GM18873 (cell line): ENCODE measurements around the gene COL1A2.
A peak's percentile ranks its signal among the peaks of the same experiment; 100 is the strongest.

ENCODE experiments used
- ATAC-seq: cut with Tn5 transposase; IDR thresholded peaks from one replicate; pipeline ENCODE4 v1.9.1; 2021; ENCODE audit warnings: mild to moderate bottlenecking, moderate library complexity, moderate number of reproducible peaks; ENCODE audit not compliant: unreplicated experiment, low FRiP score

The COL1A2 gene

DNA sequence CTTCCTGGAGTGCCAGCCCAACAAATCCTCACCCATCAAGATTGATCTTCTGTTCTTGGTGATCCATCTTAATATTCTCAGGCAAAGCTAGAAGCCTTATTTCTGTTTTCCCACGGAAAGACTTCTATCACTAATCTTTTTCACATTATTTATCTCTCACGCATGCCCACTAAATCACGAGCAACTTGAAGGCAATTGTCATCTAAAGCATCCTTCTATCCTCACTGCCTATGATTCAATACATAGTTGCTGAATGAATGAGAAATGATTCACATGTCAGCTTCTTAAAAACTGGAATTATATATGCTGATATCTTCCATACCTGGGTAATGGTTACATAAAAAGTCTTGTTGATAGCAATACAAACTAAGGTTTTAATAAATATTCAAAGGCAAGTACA is 12.6 kb upstream of the COL1A2 start:
- ATAC-seq, result no peak

DNA sequence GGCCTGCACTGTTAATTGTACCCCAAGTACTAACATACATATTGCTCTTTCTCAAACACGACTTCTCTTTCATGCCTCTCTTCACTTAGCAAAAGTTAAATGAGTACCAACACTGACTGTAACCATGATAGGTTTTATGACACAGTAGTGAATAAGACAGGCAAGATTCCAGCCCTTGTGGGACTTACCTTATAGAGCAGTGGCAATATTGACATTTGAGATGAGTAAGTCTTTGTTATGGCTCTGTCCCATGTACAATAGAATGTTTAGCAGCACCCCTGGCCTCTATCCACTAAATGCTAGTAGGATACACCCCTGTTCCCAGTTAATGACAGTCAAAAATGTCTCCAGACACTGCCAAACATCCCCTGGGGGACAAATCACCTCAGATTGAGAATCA is 11.9 kb upstream of the COL1A2 start:
- ATAC-seq, result no peak

DNA sequence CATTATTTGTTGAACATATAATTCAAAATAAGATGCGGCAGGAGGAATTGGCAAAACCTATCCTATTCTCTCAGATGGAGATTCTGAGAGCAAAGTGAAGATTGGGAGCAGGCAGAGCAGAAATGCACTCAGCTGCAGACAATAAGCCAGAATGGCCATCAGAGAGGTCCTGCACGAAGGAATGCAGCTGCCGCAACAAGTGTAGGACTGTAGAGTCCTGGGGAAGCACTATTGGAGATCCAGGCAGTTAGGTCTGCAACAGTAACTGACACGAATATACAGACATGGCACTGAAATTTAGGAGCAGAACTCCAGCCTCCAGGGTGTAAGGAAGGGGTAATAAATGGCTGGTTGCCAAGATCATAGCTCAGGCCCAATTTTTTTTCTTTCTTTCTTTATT is 10.4 kb upstream of the COL1A2 start:
- ATAC-seq, result no peak

GRCh38 chr7:94386416-94386815 is 8.3 kb upstream of the COL1A2 start:
- no peak for ATAC-seq

- no peak for ATAC-seq
Observed at GRCh38 chr7:94388540-94388939, 6.2 kb upstream of the COL1A2 start.

GRCh38 chr7:94389381-94389780 is 5.3 kb upstream of the COL1A2 start:
- ATAC-seq, result no peak

GRCh38 chr7:94391726-94392392 is 2.8 kb upstream of the COL1A2 start:
- ATAC-seq, result no peak

DNA sequence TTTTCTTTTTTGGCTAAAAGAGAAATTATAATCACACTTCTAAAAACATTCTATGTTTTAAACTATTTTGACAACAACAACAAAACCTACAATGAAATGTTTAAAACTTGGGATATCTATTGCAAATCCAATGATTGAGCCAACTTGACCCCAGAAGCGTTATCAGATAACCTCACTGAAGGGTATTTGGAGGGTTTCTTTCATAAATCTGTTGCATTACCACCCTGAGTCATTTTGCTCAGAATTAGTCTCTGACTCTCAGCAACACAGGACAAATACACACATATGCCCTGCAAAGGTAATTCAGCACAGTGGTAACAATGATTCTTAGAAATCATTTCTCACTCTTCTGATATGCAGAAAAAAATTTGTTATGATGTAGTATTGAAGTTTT is 2.3 kb upstream of the COL1A2 start:
- ATAC-seq, result no peak

- no peak for ATAC-seq
Observed at GRCh38 chr7:94393246-94394108, 1.2 kb upstream of the COL1A2 start.

DNA sequence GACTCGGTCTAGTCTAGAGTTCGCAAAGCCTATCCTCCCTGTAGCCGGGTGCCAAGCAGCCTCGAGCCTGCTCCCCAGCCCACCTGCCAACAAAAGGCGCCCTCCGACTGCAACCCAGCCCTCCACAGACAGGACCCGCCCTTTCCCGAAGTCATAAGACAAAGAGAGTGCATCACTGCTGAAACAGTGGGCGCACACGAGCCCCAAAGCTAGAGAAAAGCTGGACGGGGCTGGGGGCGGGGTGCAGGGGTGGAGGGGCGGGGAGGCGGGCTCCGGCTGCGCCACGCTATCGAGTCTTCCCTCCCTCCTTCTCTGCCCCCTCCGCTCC is 622 bp upstream of the COL1A2 start:
- ATAC-seq, result no peak

DNA sequence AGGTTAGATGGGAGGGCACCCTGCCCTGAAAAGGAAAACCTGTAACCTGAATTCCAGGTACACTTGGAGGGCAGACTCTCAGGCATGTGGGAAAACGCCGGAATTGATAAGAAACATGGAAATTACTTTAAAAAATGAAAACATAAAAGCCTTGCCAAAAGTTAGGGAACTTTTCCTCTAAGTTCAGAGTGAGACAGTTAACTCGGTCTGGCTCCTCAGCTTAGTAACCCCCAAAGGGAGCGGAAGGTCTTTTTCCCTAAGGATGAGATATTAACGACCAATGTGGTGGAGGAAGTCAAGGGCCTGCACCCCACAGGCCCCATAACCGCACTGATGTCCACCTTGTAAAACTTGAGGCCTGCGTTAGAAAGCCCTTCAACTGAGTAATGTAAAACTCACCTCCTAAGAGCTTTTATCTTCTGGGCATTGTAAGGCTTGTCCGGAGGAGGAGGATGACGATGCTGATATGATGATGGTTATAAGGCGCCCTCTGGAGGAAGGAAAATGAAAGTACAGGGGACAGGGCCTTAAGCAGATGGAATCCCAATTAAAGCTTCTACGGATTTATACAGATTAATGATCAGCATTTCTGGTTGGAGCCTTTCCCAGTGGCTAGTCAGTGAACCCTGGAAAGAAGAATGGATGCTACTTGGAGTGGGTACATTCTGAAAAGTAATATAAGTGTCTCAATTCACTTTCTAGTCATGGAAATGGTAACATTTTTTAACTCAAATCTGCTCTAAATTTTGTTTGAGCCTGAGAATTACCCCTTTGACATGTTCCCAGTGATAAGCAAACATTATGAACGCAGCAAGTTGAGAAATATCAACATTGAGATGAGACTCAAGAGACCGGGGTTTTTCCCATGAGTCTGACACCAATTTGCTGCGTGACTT is 694 bp downstream of the COL1A2 start:
- peak; percentile 93 for ATAC-seq

GRCh38 chr7:94396037-94396431 is 1.3 kb downstream of the COL1A2 start:
- ATAC-seq, result no peak

DNA sequence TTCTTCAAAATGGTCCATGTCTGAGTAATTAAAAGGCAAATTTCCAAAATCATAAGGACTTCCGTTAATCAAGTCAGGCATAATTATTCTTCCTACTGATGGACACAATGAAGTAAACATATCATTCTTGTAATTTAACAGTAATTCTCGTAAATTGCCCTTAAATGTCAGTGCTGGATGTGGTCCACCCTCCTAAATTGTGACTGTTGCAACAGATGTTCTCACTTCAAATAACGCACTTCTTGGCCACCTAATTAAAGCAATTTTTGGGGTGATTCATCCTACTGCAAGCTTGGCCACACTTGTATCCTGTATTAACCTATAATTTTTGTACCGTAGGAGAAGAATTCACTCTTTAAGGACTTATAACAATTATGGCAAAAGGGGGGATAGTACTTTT is 1.9 kb downstream of the COL1A2 start:
- ATAC-seq, result no peak

GRCh38 chr7:94397722-94398121 is 3.0 kb downstream of the COL1A2 start:
- ATAC-seq, result no peak

- ATAC-seq, result no peak
Observed at GRCh38 chr7:94398841-94399240, 4.1 kb downstream of the COL1A2 start.

DNA sequence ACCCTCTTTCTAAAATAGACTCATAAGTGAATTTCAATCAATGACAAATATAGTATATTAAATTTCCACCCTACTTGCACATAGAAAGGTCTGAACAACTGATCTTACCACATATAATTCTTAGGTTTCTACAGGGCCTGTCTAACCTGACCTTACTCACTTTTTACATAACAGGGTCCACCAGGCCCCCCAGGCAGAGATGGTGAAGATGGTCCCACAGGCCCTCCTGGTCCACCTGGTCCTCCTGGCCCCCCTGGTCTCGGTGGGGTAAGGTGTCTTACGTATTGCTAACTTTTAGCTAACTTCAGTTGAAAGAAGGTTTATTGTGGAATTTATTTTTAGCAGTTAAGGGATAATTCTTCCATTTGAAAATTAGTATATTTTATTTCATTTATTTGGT is 5.3 kb downstream of the COL1A2 start:
- ATAC-seq, result no peak

GRCh38 chr7:94400643-94401427 is 6.1 kb downstream of the COL1A2 start:
- ATAC-seq, result no peak

DNA sequence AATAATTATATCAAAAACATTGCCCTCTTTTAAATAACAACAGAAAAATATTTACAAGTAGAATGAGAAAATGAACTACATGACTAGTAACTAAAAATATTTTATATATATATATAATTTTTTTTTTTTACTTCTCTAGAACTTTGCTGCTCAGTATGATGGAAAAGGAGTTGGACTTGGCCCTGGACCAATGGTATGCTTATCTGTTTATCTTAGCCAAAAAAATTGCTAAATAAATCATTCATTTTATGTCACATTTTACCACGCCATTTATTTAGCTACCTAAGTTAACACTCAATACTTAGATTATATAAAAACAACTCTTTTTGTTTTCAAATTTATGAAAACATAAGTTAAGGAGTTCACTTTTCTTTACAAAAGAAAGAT is 6.7 kb downstream of the COL1A2 start:
- no peak for ATAC-seq

DNA sequence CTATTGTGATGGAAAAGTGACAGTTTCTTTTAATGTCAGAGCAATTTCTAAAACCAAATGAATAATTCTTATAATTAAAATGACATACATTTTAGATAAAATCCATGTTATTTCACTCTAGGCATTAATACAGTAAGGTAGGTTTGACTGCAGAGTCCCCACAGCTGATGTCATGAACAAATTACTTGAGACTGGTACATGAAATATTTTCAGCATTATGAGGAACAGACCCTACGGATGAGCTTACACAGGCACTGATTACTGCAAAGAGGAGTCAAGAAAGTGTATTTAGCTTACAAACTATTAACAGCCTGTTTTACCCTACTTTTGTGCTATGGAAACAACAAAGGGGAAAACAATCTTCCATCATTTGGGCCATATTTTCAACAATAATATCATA is 8.9 kb downstream of the COL1A2 start:
- ATAC-seq, result no peak

DNA sequence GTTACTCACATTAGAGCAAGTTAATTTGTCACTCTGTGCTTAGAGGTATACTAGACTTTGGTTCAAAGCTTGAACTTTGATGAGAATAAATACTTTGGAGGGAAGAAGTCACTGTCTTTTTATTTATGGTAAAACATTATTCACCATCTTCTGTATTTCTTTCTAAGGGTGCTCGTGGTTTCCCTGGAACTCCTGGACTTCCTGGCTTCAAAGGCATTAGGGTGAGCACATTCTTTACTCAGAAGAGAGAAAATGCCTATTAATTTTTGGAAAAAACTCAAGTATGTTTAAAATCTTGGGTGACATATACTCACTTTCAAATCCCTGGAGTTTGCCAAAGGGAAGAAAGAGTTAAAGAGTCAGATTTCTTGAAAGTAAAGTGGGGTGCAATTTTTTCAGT is 10.8 kb downstream of the COL1A2 start:
- ATAC-seq, result no peak
